H1 (cell line): ENCODE measurements around the gene PEX14. TPM values are rescaled to one million over a fixed set of nuclear protein-coding genes. Genes with fewer than 3 reads are reported as not detected.

ENCODE experiments used
- CTCF ChIA-PET: fragments of 300-600 bp; sonication (Branson Sonifier 250); formaldehyde crosslinking; loops from one replicate; lab custom pipeline; 2021; ENCODE audit not compliant: partially characterized antibody; lab: Charles Lee
- POLR2A ChIA-PET: fragments of 300-600 bp; sonication (Branson Sonifier 250); formaldehyde crosslinking; loops from one replicate; lab custom pipeline; 2021; ENCODE audit warnings: inconsistent platforms; ENCODE audit not compliant: partially characterized antibody; lab: Charles Lee
- DNase-seq, 2 experiments: peaks; one replicate each; pipeline versions ENCODE4 v3.0.0 to v3.0.0-alpha.2; 2010 to 2022; ENCODE audit warnings: low spot score in 2 of 2, low read depth in 1 of 2, mixed read lengths in 1 of 2
- FAIRE-seq: peaks from 2 replicates; lab custom pipeline; 2011; peaks lifted over from hg19 to GRCh38; lab: Jason Lieb, UNC
- H2AFZ ChIP-seq: 2 replicates; pipeline ENCODE4 v1.8.1; 2012; ENCODE audit warnings: low read length, inconsistent platforms
- H2AK5ac ChIP-seq: 2 replicates; pipeline ENCODE4 v1.6.1; 2013; ENCODE audit warnings: low read depth, low read length
- H2BK120ac ChIP-seq: replicated peaks from 2 replicates; pipeline ENCODE3; 2013; ENCODE audit warnings: low read depth, low read length, inconsistent platforms
- H2BK12ac ChIP-seq: 2 replicates; pipeline ENCODE4 v1.6.1; 2013; ENCODE audit warnings: low read depth, low read length
- H2BK15ac ChIP-seq: 2 replicates; pipeline ENCODE4 v1.6.1; 2013; ENCODE audit warnings: low read length
- H2BK20ac ChIP-seq: 2 replicates; pipeline ENCODE4 v1.6.1; 2013; ENCODE audit warnings: low read length
- H2BK5ac ChIP-seq: 2 replicates; pipeline ENCODE4 v1.6.1; 2013; ENCODE audit warnings: low read depth, low read length
- H3K14ac ChIP-seq: 2 replicates; pipeline ENCODE4 v1.6.1; 2013; ENCODE audit warnings: inconsistent platforms; ENCODE audit not compliant: insufficient read length
- H3K18ac ChIP-seq: 2 replicates; pipeline ENCODE4 v1.6.1; 2013; ENCODE audit warnings: low read length; ENCODE audit errors: extremely low read depth
- H3K23ac ChIP-seq: 2 replicates; pipeline ENCODE4 v1.6.1; 2013; ENCODE audit warnings: inconsistent platforms; ENCODE audit not compliant: insufficient read length
- H3K23me2 ChIP-seq: 2 replicates; pipeline ENCODE4 v1.6.1; 2013; ENCODE audit warnings: low read depth, low read length
- H3K27ac ChIP-seq: 2 replicates; pipeline ENCODE4 v1.6.1; 2011; ENCODE audit warnings: low read depth, low read length, inconsistent platforms
- H3K27me3 ChIP-seq, 4 experiments: replicated peaks in 1 of 4; 1 replicate in 1 of 4; 2 replicates in 3 of 4; pipeline versions ENCODE4 v1.6.1 to v1.8.1; 2011 to 2013; ENCODE audit warnings: low read length in 3 of 4, mild to moderate bottlenecking in 3 of 4, inconsistent platforms in 2 of 4, mixed read lengths in 2 of 4, moderate library complexity in 1 of 4; ENCODE audit not compliant: control insufficient read depth in 3 of 4, insufficient read depth in 3 of 4; ENCODE audit errors: extremely low read depth in 1 of 4
- H3K36me3 ChIP-seq, 4 experiments: 2 replicates each; pipeline versions ENCODE4 v1.6.1 to v1.8.1; 2011 to 2013; ENCODE audit warnings: mild to moderate bottlenecking in 4 of 4, low read length in 3 of 4, moderate library complexity in 2 of 4, control low read depth in 1 of 4, inconsistent platforms in 1 of 4; ENCODE audit not compliant: insufficient read depth in 4 of 4, control insufficient read depth in 2 of 4
- H3K4ac ChIP-seq: replicated peaks from 2 replicates; pipeline ENCODE3; 2013; ENCODE audit warnings: low read length, low read depth, mixed read lengths, inconsistent platforms; ENCODE audit not compliant: insufficient read length
- H3K4me1 ChIP-seq, 4 experiments: replicated peaks in 1 of 4; 1 replicate in 1 of 4; 2 replicates in 3 of 4; pipeline versions ENCODE4 v1.6.1 to v1.8.1; 2011 to 2013; ENCODE audit warnings: low read length in 3 of 4, inconsistent platforms in 2 of 4, mixed read lengths in 1 of 4; ENCODE audit not compliant: insufficient read depth in 4 of 4, control insufficient read depth in 3 of 4
- H3K4me2 ChIP-seq, 2 experiments: 2 replicates each; pipeline versions ENCODE4 v1.6.1 to v1.8.1; 2011 to 2013; ENCODE audit warnings: low read depth in 2 of 2, low read length in 2 of 2, control low read depth in 1 of 2, inconsistent platforms in 1 of 2, mild to moderate bottlenecking in 1 of 2; ENCODE audit not compliant: insufficient read depth in 1 of 2
- H3K4me3 ChIP-seq, 4 experiments: fragments of 200-600, 300-600 bp in 1 of 4; sonication (generic), shearing (Covaris generic), sonication (Bioruptor Twin) in 1 of 4; 2 replicates each; pipeline versions ENCODE4 v1.5.1 to v1.8.1; 2011 to 2016; ENCODE audit warnings: low read length in 4 of 4, low read depth in 3 of 4, control low read depth in 2 of 4, inconsistent platforms in 2 of 4, mild to moderate bottlenecking in 2 of 4, mixed read lengths in 1 of 4, moderate library complexity in 1 of 4; ENCODE audit not compliant: insufficient read depth in 2 of 4; ENCODE audit errors: extremely low read depth in 1 of 4
- H3K56ac ChIP-seq: replicated peaks from 2 replicates; pipeline ENCODE3; 2013; ENCODE audit warnings: low read depth, mild to moderate bottlenecking, mixed read lengths, low read length, inconsistent platforms; ENCODE audit not compliant: insufficient read length
- H3K79me1 ChIP-seq: 2 replicates; pipeline ENCODE4 v1.6.1; 2013; ENCODE audit warnings: low read depth, low read length, control low read depth
- H3K79me2 ChIP-seq, 2 experiments: 2 replicates each; pipeline versions ENCODE4 v1.6.1 to v1.8.1; 2012 to 2013; ENCODE audit warnings: low read length in 2 of 2, mild to moderate bottlenecking in 2 of 2, inconsistent platforms in 1 of 2; ENCODE audit not compliant: insufficient read depth in 2 of 2, control insufficient read depth in 1 of 2
- H3K9ac ChIP-seq, 4 experiments: replicated peaks in 1 of 4; 1 replicate in 1 of 4; 2 replicates in 3 of 4; pipeline versions ENCODE4 v1.6.1 to v1.8.1; 2011 to 2013; ENCODE audit warnings: low read depth in 3 of 4, low read length in 3 of 4, control low read depth in 2 of 4, mild to moderate bottlenecking in 2 of 4, moderate library complexity in 2 of 4, inconsistent platforms in 1 of 4; ENCODE audit errors: extremely low read depth in 1 of 4
- H3K9me3 ChIP-seq, 2 experiments: 2 replicates each; pipeline versions ENCODE4 v1.6.1 to v1.8.1; 2012 to 2013; ENCODE audit warnings: mild to moderate bottlenecking in 2 of 2, moderate library complexity in 2 of 2, control low read depth in 1 of 2, inconsistent platforms in 1 of 2, low read depth in 1 of 2, low read length in 1 of 2, mixed read lengths in 1 of 2; ENCODE audit not compliant: insufficient read depth in 2 of 2
- H4K20me1 ChIP-seq, 2 experiments: replicated peaks in 1 of 2; 2 replicates each; pipeline versions ENCODE3 to v1.8.1; 2011 to 2013; ENCODE audit warnings: inconsistent platforms in 2 of 2, low read length in 2 of 2, mild to moderate bottlenecking in 1 of 2; ENCODE audit not compliant: insufficient read depth in 2 of 2, control insufficient read depth in 1 of 2
- H4K5ac ChIP-seq: 2 replicates; pipeline ENCODE4 v1.6.1; 2013; ENCODE audit warnings: low read length, low read depth, mixed read lengths, inconsistent platforms; ENCODE audit not compliant: insufficient read length
- H4K8ac ChIP-seq: 2 replicates; pipeline ENCODE4 v1.8.0; 2013; ENCODE audit warnings: mild to moderate bottlenecking, moderate library complexity, low read length, inconsistent platforms; ENCODE audit not compliant: insufficient read depth; ENCODE audit errors: extremely low read depth
- H4K91ac ChIP-seq: replicated peaks from 2 replicates; pipeline ENCODE3; 2013; ENCODE audit warnings: low read length, mixed read lengths, inconsistent platforms; ENCODE audit not compliant: insufficient read length
- BRCA1 ChIP-seq: IDR thresholded peaks from 2 replicates; pipeline ENCODE4 v1.6.1; 2012; ENCODE audit warnings: low read depth, low read length, improper control_type of control experiment
- CTBP2 ChIP-seq: IDR thresholded peaks from 2 replicates; pipeline ENCODE4 v1.7.0; 2011; ENCODE audit warnings: borderline replicate concordance, mild to moderate bottlenecking, moderate library complexity, mixed read lengths, low read length; ENCODE audit not compliant: insufficient read depth, insufficient read length
- KDM5A ChIP-seq: fragments of 200-600 bp; IDR thresholded peaks from 2 replicates; pipeline ENCODE4 v1.7.1; 2012; ENCODE audit warnings: mild to moderate bottlenecking, low read length, inconsistent platforms, mixed read lengths
- NANOG ChIP-seq: IDR thresholded peaks from 2 replicates; pipeline ENCODE4 v1.6.1; 2011; ENCODE audit warnings: low read length, low read depth, mild to moderate bottlenecking, inconsistent platforms; ENCODE audit not compliant: insufficient read depth, poor library complexity, severe bottlenecking
- POLR2AphosphoS5 ChIP-seq: IDR thresholded peaks from 2 replicates; pipeline ENCODE4 v1.6.1; 2011; ENCODE audit warnings: low read depth, low read length
- RBBP5 ChIP-seq: IDR thresholded peaks from 2 replicates; pipeline ENCODE4 v1.7.1; 2012; ENCODE audit warnings: low read depth, mild to moderate bottlenecking, inconsistent platforms, low read length, moderate library complexity, borderline replicate concordance
- SIN3A ChIP-seq, 2 experiments: IDR thresholded peaks in 1 of 2; conservative IDR thresholded peaks in 1 of 2; 2 replicates each; pipeline ENCODE4 v1.6.1; 2011 to 2012; ENCODE audit warnings: low read length in 2 of 2, improper control_type of control experiment in 1 of 2, low read depth in 1 of 2, mild to moderate bottlenecking in 1 of 2
- SIRT6 ChIP-seq: IDR thresholded peaks from one replicate; pipeline ENCODE4 v1.7.1; 2012; ENCODE audit warnings: low read length, inconsistent platforms
- TAF1 ChIP-seq: IDR thresholded peaks from 2 replicates; pipeline ENCODE4 v1.6.1; 2011; ENCODE audit warnings: mild to moderate bottlenecking, low read depth, low read length
- WGBS, 2 experiments: shearing (Covaris generic) in 1 of 2; methylation state at CpG; one replicate each; pipeline versions ENCODE4 v1.1.6 to v1.1.7; 2013 to 2015; ENCODE audit warnings: low lambda C conversion rate in 2 of 2, mixed read lengths in 2 of 2, inconsistent platforms in 1 of 2, low coverage in 1 of 2, missing lambda C conversion rate in 1 of 2; ENCODE audit not compliant: insufficient replicate concordance in 2 of 2, insufficient coverage in 1 of 2, insufficient read length in 1 of 2; ENCODE audit errors: extremely low coverage in 1 of 2, missing lambda C conversion rate in 1 of 2; 5-methylcytosine and 5-hydroxymethylcytosine counted together
- polyA plus RNA-seq, 7 experiments: library from polyadenylated mRNA; depleted of rRNA in 3 of 7; stranded (reverse) in 5 of 7; unstranded in 2 of 7; fragments of >200 nt in 5 of 7; fragments of 200-250 nt in 2 of 7; gene quantifications; 1 replicate in 5 of 7; 2 replicates in 1 of 7; 4 replicates in 1 of 7; pipeline versions ENCODE4 v1.2.1 to v1.2.3, GENCODE V29; 2011 to 2013; ENCODE audit warnings: missing spikeins in 2 of 7, mixed read lengths in 2 of 7
- total RNA-seq: library from RNA; stranded (reverse); fragmentation: NEBNext Ultra II Directional; extraction: Animal tissue kit (Norgen Biotek cat#: 25700); gene quantifications from 2 replicates; pipeline ENCODE4 v1.2.1, GENCODE V29; 2021
- TF ChIP-seq, protein P1 (sequence below): IDR thresholded peaks from 2 replicates; pipeline ENCODE4 v1.6.1; 2012; ENCODE audit warnings: low read length, inconsistent platforms
- TF ChIP-seq, protein P2 (sequence below): IDR thresholded peaks from 2 replicates; pipeline ENCODE4 v1.6.1; 2011; ENCODE audit warnings: low read length, improper control_type of control experiment

PEX14 gene
- total and polyA plus RNA-seq, 2 of the 8 experiments (the other 6 are each of a cell fraction or from before 2014, with no cell fraction given): 13.0 to 19.8 TPM

DNA sequence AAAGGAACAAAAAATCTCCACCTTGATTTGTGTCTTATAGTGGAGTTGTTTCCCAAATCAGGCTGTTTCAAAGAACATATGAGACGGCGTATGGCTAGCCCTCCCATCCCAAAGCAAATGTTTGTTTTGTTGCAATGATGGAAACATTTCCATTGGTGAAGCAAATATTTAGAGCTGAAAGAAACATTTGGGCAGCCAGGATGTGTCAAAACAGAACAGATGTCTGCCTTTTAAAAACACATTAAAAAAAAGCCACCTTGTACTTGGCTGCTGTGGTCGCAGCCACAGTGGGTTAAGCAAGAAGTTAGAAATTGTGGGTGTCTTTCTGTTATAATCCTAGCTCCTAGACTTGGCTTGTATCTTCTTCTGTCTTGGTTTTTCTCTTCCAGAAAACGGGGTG is 116.3 kb downstream of the PEX14 start:
- Histone ChIP-seq H2AFZ (no peak overlapping the region), H3K4me3 (no peak overlapping the region), H3K27ac (no peak overlapping the region), H3K18ac (no peak overlapping the region), H3K27me3 (no peaks in the 10 kb centered on the region), H3K4ac (no peak overlapping the region), H3K9ac (no peak overlapping the region), H2BK15ac (no peak overlapping the region), H4K91ac (no peak overlapping the region), H3K79me1 (no peaks in the 10 kb centered on the region), H3K4me2 (no peak overlapping the region), H4K5ac (no peak overlapping the region), H3K79me2 (no peaks in the 10 kb centered on the region), H3K36me3 (no peaks in the 10 kb centered on the region), H2BK5ac (no peak overlapping the region), H3K9me3 (no peaks in the 10 kb centered on the region), H3K14ac (no peak overlapping the region), H4K20me1 (no peaks in the 10 kb centered on the region), H4K8ac (no peak overlapping the region), H2BK20ac (no peak overlapping the region), H2BK12ac (no peak overlapping the region), H3K56ac (no peak overlapping the region), H2AK5ac (no peak overlapping the region), H3K23ac (no peak overlapping the region), H3K4me1 (peaks cover 3 to 13% (median 6%) of the 10 kb centered on the region in 4 experiments; a peak in 5 of 7 replicates), H3K23me2 (no peaks in the 10 kb centered on the region; the same call in 1 of the 2 replicates), H2BK120ac (no peak overlapping the region)
- DNase-seq (no peak), FAIRE-seq (peak; percentile 68)
- ChIA-PET CTCF (interaction anchor here (0.6 kb wide), 1 partner anchor 279 kb away, joined by 3 read pairs; no protein-coding TSS in a partner anchor), POLR2A (no interaction called here)
- 73% methylated on average over 4 of the region's 4 CpGs; no CpG with 5 or more reads in 1 of the 2 experiments for WGBS, 2 experiments
- no peak for TF ChIP-seq BRCA1
- TF ChIP-seq, protein P1, sequence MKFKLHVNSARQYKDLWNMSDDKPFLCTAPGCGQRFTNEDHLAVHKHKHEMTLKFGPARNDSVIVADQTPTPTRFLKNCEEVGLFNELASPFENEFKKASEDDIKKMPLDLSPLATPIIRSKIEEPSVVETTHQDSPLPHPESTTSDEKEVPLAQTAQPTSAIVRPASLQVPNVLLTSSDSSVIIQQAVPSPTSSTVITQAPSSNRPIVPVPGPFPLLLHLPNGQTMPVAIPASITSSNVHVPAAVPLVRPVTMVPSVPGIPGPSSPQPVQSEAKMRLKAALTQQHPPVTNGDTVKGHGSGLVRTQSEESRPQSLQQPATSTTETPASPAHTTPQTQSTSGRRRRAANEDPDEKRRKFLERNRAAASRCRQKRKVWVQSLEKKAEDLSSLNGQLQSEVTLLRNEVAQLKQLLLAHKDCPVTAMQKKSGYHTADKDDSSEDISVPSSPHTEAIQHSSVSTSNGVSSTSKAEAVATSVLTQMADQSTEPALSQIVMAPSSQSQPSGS: no peak
- TF ChIP-seq, protein P2, sequence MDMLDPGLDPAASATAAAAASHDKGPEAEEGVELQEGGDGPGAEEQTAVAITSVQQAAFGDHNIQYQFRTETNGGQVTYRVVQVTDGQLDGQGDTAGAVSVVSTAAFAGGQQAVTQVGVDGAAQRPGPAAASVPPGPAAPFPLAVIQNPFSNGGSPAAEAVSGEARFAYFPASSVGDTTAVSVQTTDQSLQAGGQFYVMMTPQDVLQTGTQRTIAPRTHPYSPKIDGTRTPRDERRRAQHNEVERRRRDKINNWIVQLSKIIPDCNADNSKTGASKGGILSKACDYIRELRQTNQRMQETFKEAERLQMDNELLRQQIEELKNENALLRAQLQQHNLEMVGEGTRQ: no peak
- TF ChIP-seq NANOG: no peak
- no peak for TF ChIP-seq SIN3A (conservative IDR thresholded peaks at IDR 0.05 in 1 of 2, IDR thresholded peaks at IDR 0.05 in 1 of 2; ENCODE audit: low read depth in 1 of 2, low read length in 2 of 2)
- no peak for TF ChIP-seq POLR2AphosphoS5
- no peak for TF ChIP-seq SIRT6
- TF ChIP-seq KDM5A: no peak
- no peak for TF ChIP-seq RBBP5
- no peak for TF ChIP-seq TAF1
- TF ChIP-seq CTBP2: no peak
